ENCODE results near the gene DNAH3.

The DNAH3 gene

GRCh38 chr16:21021316-21021715 is 129.3 kb downstream of the DNAH3 start:
- no peak for TF ChIP-seq GATA2 (IDR thresholded peaks at IDR 0.05; ENCODE audit: low read depth, low read length)
- no peak for TF ChIP-seq GATA3 (IDR thresholded peaks at IDR 0.05; ENCODE audit: low read depth, low read length)

- TF ChIP-seq GATA3 (IDR thresholded peaks at IDR 0.05; ENCODE audit: low read depth, low read length) (no peak), GATA2 (IDR thresholded peaks at IDR 0.05; ENCODE audit: low read depth, low read length) (no peak)
Observed at GRCh38 chr16:21009815-21010214, 140.8 kb downstream of the DNAH3 start.

- TF ChIP-seq GATA2 (IDR thresholded peaks at IDR 0.05; ENCODE audit: low read depth, low read length): no peak
- no peak for TF ChIP-seq GATA3 (IDR thresholded peaks at IDR 0.05; ENCODE audit: low read depth, low read length)
Observed at GRCh38 chr16:21005008-21005407, 145.6 kb downstream of the DNAH3 start.

GRCh38 chr16:21001262-21001661 is 149.4 kb downstream of the DNAH3 start:
- TF ChIP-seq GATA3 (IDR thresholded peaks at IDR 0.05; ENCODE audit: low read depth, low read length) (no peak), GATA2 (IDR thresholded peaks at IDR 0.05; ENCODE audit: low read depth, low read length) (no peak)

- TF ChIP-seq GATA2 (IDR thresholded peaks at IDR 0.05; ENCODE audit: low read depth, low read length) (no peak), GATA3 (IDR thresholded peaks at IDR 0.05; ENCODE audit: low read depth, low read length) (no peak)
Observed at GRCh38 chr16:20997147-20997546, 153.5 kb downstream of the DNAH3 start.

GRCh38 chr16:20995711-20996110 is 154.9 kb downstream of the DNAH3 start:
- TF ChIP-seq GATA2 (IDR thresholded peaks at IDR 0.05; ENCODE audit: low read depth, low read length): no peak
- TF ChIP-seq GATA3 (IDR thresholded peaks at IDR 0.05; ENCODE audit: low read depth, low read length): no peak

GRCh38 chr16:20987049-20987448 is 163.6 kb downstream of the DNAH3 start:
- TF ChIP-seq GATA2 (IDR thresholded peaks at IDR 0.05; ENCODE audit: low read depth, low read length): no peak
- TF ChIP-seq GATA3 (IDR thresholded peaks at IDR 0.05; ENCODE audit: low read depth, low read length): no peak

GRCh38 chr16:20984019-20984418 is 166.6 kb downstream of the DNAH3 start:
- TF ChIP-seq GATA2 (IDR thresholded peaks at IDR 0.05; ENCODE audit: low read depth, low read length) (no peak), GATA3 (IDR thresholded peaks at IDR 0.05; ENCODE audit: low read depth, low read length) (no peak)

- TF ChIP-seq GATA2 (IDR thresholded peaks at IDR 0.05; ENCODE audit: low read depth, low read length) (no peak), GATA3 (IDR thresholded peaks at IDR 0.05; ENCODE audit: low read depth, low read length) (no peak)
Observed at GRCh38 chr16:20976576-20976975, 174.1 kb downstream of the DNAH3 start.

- no peak for TF ChIP-seq GATA2 (IDR thresholded peaks at IDR 0.05; ENCODE audit: low read depth, low read length)
- TF ChIP-seq GATA3 (IDR thresholded peaks at IDR 0.05; ENCODE audit: low read depth, low read length): no peak
Observed at GRCh38 chr16:20971401-20971800, 179.2 kb downstream of the DNAH3 start.

GRCh38 chr16:20969386-20969785 is 181.3 kb downstream of the DNAH3 start:
- no peak for TF ChIP-seq GATA3 (IDR thresholded peaks at IDR 0.05; ENCODE audit: low read depth, low read length)
- TF ChIP-seq GATA2 (IDR thresholded peaks at IDR 0.05; ENCODE audit: low read depth, low read length): no peak

GRCh38 chr16:20968765-20969164 is 181.9 kb downstream of the DNAH3 start:
- no peak for TF ChIP-seq GATA2 (IDR thresholded peaks at IDR 0.05; ENCODE audit: low read depth, low read length)
- no peak for TF ChIP-seq GATA3 (IDR thresholded peaks at IDR 0.05; ENCODE audit: low read depth, low read length)

- TF ChIP-seq GATA3 (IDR thresholded peaks at IDR 0.05; ENCODE audit: low read depth, low read length) (no peak), GATA2 (IDR thresholded peaks at IDR 0.05; ENCODE audit: low read depth, low read length) (no peak)
Observed at GRCh38 chr16:20960899-20961298, 189.7 kb downstream of the DNAH3 start.

- TF ChIP-seq GATA3 (IDR thresholded peaks at IDR 0.05; ENCODE audit: low read depth, low read length) (no peak), GATA2 (IDR thresholded peaks at IDR 0.05; ENCODE audit: low read depth, low read length) (no peak)
Observed at GRCh38 chr16:20957153-20957552, 193.5 kb downstream of the DNAH3 start.

GRCh38 chr16:20956319-20956718 is 194.3 kb downstream of the DNAH3 start:
- TF ChIP-seq GATA3 (IDR thresholded peaks at IDR 0.05; ENCODE audit: low read depth, low read length) (no peak), GATA2 (IDR thresholded peaks at IDR 0.05; ENCODE audit: low read depth, low read length) (no peak)

GRCh38 chr16:20954574-20954973 is 196.1 kb downstream of the DNAH3 start:
- TF ChIP-seq GATA3 (IDR thresholded peaks at IDR 0.05; ENCODE audit: low read depth, low read length) (no peak), GATA2 (IDR thresholded peaks at IDR 0.05; ENCODE audit: low read depth, low read length) (no peak)

All from SH-SY5Y (cell line).